WTC11 (cell line): ENCODE measurements around the gene ISM1. TPM values are rescaled to one million over a fixed set of nuclear protein-coding genes. Genes with fewer than 3 reads are reported as not detected.

Experiments
- ATAC-seq: fragments of 200-7000 bp; cut with Tn5 transposase; 2 replicates; pipeline ENCODE4 v1.10.0; 2021; ENCODE audit warnings: mild to moderate bottlenecking, moderate library complexity
- CTCF ChIA-PET: fragments of 300-600 bp; sonication (Branson Sonifier 250); formaldehyde crosslinking; loops from one replicate; lab custom pipeline; 2021; ENCODE audit warnings: antibody characterized with exemption; lab: Charles Lee
- POLR2A ChIA-PET: fragments of 350-600 bp; sonication (Branson Sonifier 250); formaldehyde crosslinking; loops from one replicate; lab custom pipeline; 2021; ENCODE audit warnings: antibody characterized with exemption; lab: Charles Lee
- DNase-seq: peaks from one replicate; pipeline ENCODE4 v3.0.0; 2021; ENCODE audit warnings: low spot score
- H3K27ac Mint-ChIP-seq: 2 replicates; pipeline ENCODE4 v1.8.0; 2021; ENCODE audit warnings: mixed read lengths
- H3K27me3 Mint-ChIP-seq: 2 replicates; pipeline ENCODE4 v1.8.0; 2021; ENCODE audit warnings: low read depth, mild to moderate bottlenecking, moderate library complexity, mixed read lengths
- H3K36me3 Mint-ChIP-seq: 2 replicates; pipeline ENCODE4 v1.8.0; 2021; ENCODE audit warnings: mixed read lengths
- H3K4me1 Mint-ChIP-seq: 2 replicates; pipeline ENCODE4 v1.8.0; 2022; ENCODE audit warnings: mixed read lengths
- H3K4me3 Mint-ChIP-seq: 2 replicates; pipeline ENCODE4 v1.8.0; 2021; ENCODE audit warnings: mild to moderate bottlenecking, moderate library complexity, mixed read lengths
- H3K9me3 Mint-ChIP-seq: 2 replicates; pipeline ENCODE4 v1.8.0; 2021; ENCODE audit warnings: mixed read lengths
- ATF2 ChIP-seq: sonication (generic); formaldehyde crosslinking; IDR thresholded peaks from 2 replicates; pipeline ENCODE4 v1.8.1; 2022; ENCODE audit warnings: low read depth, missing genetic modification reagents, borderline replicate concordance
- CBFB ChIP-seq: sonication (generic); formaldehyde crosslinking; IDR thresholded peaks from 2 replicates; pipeline ENCODE4 v1.8.1; 2022; ENCODE audit warnings: mild to moderate bottlenecking, low read depth, missing genetic modification reagents
- FOXK1 ChIP-seq: sonication (generic); formaldehyde crosslinking; IDR thresholded peaks from 2 replicates; pipeline ENCODE4 v1.8.0; 2022; ENCODE audit warnings: mild to moderate bottlenecking, moderate library complexity, missing genetic modification reagents
- HMGA2 ChIP-seq: fragments of 250-450 bp; sonication (Bioruptor Pico); IDR thresholded peaks from 2 replicates; pipeline ENCODE4 v1.4.0; 2021; ENCODE audit warnings: mild to moderate bottlenecking, moderate library complexity
- MAX ChIP-seq: sonication (generic); formaldehyde crosslinking; IDR thresholded peaks from 2 replicates; pipeline ENCODE4 v1.8.0; 2022; ENCODE audit warnings: mild to moderate bottlenecking, missing genetic modification reagents
- NFATC4 ChIP-seq: fragments of 250-450 bp; sonication (Bioruptor Pico); IDR thresholded peaks from 2 replicates; pipeline ENCODE4 v1.9.0; 2021; ENCODE audit warnings: mild to moderate bottlenecking
- NFYB ChIP-seq: sonication (generic); formaldehyde crosslinking; conservative IDR thresholded peaks from 2 replicates; pipeline ENCODE4 v1.8.0; 2022; ENCODE audit warnings: low read depth, missing genetic modification reagents
- NR1H2 ChIP-seq: sonication (generic); formaldehyde crosslinking; IDR thresholded peaks from 2 replicates; pipeline ENCODE4 v1.9.0; 2021; ENCODE audit warnings: mild to moderate bottlenecking, moderate library complexity, missing genetic modification reagents
- PRDM15 ChIP-seq: sonication (generic); formaldehyde crosslinking; IDR thresholded peaks from 2 replicates; pipeline ENCODE4 v1.8.0; 2022; ENCODE audit warnings: missing genetic modification reagents
- TCF7 ChIP-seq: sonication (generic); formaldehyde crosslinking; IDR thresholded peaks from 2 replicates; pipeline ENCODE4 v1.8.0; 2022; ENCODE audit warnings: mild to moderate bottlenecking, low read depth, missing genetic modification reagents, moderate library complexity
- TEAD1 ChIP-seq: sonication (generic); formaldehyde crosslinking; IDR thresholded peaks from 2 replicates; pipeline ENCODE4 v1.8.0; 2022; ENCODE audit warnings: mild to moderate bottlenecking, missing genetic modification reagents
- TEAD4 ChIP-seq: sonication (generic); formaldehyde crosslinking; IDR thresholded peaks from 2 replicates; pipeline ENCODE4 v1.8.0; 2022; ENCODE audit warnings: mild to moderate bottlenecking, missing genetic modification reagents
- ZBTB21 ChIP-seq: sonication (generic); formaldehyde crosslinking; IDR thresholded peaks from 2 replicates; pipeline ENCODE4 v1.8.1; 2023; ENCODE audit warnings: mild to moderate bottlenecking, missing genetic modification reagents, borderline replicate concordance
- ZNF219 ChIP-seq: sonication (generic); formaldehyde crosslinking; IDR thresholded peaks from 2 replicates; pipeline ENCODE4 v1.8.0; 2023; ENCODE audit warnings: missing genetic modification reagents, mild to moderate bottlenecking, borderline replicate concordance
- ZNF263 ChIP-seq: sonication (generic); formaldehyde crosslinking; IDR thresholded peaks from 2 replicates; pipeline ENCODE4 v1.8.1; 2022; ENCODE audit warnings: low read depth, mild to moderate bottlenecking, moderate library complexity, missing genetic modification reagents
- total RNA-seq: library from RNA; stranded (reverse); gene quantifications from 3 replicates; pipeline ENCODE4 v1.2.3, GENCODE V29; 2021
- TF ChIP-seq, protein P1 (sequence below): sonication (generic); formaldehyde crosslinking; IDR thresholded peaks from 2 replicates; pipeline ENCODE4 v1.8.0; 2022; ENCODE audit warnings: mild to moderate bottlenecking, missing genetic modification reagents
- TF ChIP-seq, protein P2 (sequence below): fragments of 200-600 bp; IDR thresholded peaks from 2 replicates; pipeline ENCODE4 v1.8.0; 2022; ENCODE audit warnings: antibody characterized with exemption
- TF ChIP-seq, protein P3 (sequence below): fragments of 250-450 bp; sonication (Bioruptor Pico); IDR thresholded peaks from 2 replicates; pipeline ENCODE4 v1.9.0; 2021; ENCODE audit warnings: moderate library complexity, mild to moderate bottlenecking, inconsistent platforms, borderline replicate concordance

ISM1 gene
- total RNA-seq, 1 experiment from 2014 or later: 0.52 TPM

DNA sequence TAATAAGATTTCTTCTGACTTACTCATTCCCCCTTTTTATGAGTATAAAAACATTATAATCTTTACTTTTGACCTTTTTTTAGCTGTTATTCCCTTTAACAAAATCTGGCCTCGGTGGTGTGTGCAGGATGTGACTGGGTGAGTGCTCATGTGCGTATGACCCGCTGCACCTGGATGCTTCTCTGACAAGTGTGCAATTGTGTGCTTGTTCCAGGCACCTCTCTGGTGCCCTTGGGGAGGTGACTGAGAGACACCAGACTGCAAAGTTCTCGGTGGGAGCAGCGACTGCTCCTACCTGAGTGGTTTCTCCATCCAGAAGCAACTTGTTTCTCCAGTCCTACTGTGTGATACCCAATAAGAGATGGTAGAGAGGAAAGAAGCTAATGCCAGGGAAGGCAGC lies 65.0 kb downstream of the ISM1 start (continued):
- TF ChIP-seq, protein P1, sequence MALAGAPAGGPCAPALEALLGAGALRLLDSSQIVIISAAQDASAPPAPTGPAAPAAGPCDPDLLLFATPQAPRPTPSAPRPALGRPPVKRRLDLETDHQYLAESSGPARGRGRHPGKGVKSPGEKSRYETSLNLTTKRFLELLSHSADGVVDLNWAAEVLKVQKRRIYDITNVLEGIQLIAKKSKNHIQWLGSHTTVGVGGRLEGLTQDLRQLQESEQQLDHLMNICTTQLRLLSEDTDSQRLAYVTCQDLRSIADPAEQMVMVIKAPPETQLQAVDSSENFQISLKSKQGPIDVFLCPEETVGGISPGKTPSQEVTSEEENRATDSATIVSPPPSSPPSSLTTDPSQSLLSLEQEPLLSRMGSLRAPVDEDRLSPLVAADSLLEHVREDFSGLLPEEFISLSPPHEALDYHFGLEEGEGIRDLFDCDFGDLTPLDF (CRISPR knock-in tag): no peak

DNA sequence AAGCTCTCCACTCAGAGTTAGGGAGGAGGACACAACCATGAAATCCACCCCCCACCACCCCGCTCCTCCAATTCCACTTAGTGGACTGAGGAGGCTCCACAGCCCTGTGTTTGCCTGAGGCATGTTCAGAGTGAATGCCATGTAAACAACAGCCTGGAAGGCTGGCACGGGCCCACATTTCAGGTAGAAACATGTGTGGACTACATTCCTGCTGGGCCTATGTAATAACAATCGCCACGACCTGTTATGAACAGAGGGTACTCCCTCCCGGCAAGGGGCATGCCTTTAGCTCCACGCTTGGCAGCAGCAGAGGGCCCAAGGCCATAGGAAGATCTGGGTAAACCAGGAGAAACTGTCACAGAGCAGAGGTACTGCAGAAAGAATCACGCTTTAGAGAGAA lies 65.5 kb downstream of the ISM1 start:
- Mint-ChIP-seq H3K4me1 (peaks cover 6% of the 10 kb centered on the region; the same call in 1 of the 2 replicates), H3K9me3 (peaks cover 4% of the 10 kb centered on the region), H3K27ac (no peak overlapping the region), H3K4me3 (no peak overlapping the region), H3K36me3 (no peaks in the 10 kb centered on the region), H3K27me3 (no peaks in the 10 kb centered on the region)
- TF ChIP-seq PRDM15 (CRISPR knock-in tag): no peak
- no peak for TF ChIP-seq CBFB (CRISPR knock-in tag)
- no peak for TF ChIP-seq ZNF263
- TF ChIP-seq, protein P2, sequence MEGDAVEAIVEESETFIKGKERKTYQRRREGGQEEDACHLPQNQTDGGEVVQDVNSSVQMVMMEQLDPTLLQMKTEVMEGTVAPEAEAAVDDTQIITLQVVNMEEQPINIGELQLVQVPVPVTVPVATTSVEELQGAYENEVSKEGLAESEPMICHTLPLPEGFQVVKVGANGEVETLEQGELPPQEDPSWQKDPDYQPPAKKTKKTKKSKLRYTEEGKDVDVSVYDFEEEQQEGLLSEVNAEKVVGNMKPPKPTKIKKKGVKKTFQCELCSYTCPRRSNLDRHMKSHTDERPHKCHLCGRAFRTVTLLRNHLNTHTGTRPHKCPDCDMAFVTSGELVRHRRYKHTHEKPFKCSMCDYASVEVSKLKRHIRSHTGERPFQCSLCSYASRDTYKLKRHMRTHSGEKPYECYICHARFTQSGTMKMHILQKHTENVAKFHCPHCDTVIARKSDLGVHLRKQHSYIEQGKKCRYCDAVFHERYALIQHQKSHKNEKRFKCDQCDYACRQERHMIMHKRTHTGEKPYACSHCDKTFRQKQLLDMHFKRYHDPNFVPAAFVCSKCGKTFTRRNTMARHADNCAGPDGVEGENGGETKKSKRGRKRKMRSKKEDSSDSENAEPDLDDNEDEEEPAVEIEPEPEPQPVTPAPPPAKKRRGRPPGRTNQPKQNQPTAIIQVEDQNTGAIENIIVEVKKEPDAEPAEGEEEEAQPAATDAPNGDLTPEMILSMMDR: no peak
- TF ChIP-seq ATF2 (CRISPR knock-in tag): no peak
- TF ChIP-seq TEAD4 (CRISPR knock-in tag): no peak
- TF ChIP-seq, protein P3, sequence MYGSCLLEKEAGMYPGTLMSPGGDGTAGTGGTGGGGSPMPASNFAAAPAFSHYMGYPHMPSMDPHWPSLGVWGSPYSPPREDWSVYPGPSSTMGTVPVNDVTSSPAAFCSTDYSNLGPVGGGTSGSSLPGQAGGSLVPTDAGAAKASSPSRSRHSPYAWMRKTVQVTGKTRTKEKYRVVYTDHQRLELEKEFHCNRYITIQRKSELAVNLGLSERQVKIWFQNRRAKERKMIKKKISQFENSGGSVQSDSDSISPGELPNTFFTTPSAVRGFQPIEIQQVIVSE (CRISPR knock-in tag): no peak
- no peak for TF ChIP-seq ZBTB21 (CRISPR knock-in tag)
- TF ChIP-seq NFATC4 (CRISPR knock-in tag): no peak
- no peak for TF ChIP-seq MAX (CRISPR knock-in tag)
- TF ChIP-seq TEAD1 (CRISPR knock-in tag): no peak
- no peak for TF ChIP-seq TCF7 (CRISPR knock-in tag)
- no peak for TF ChIP-seq NFYB (CRISPR knock-in tag)
- TF ChIP-seq FOXK1: no peak
- no peak for TF ChIP-seq ZNF219
- no peak for TF ChIP-seq NR1H2 (CRISPR knock-in tag)
- TF ChIP-seq HMGA2 (CRISPR knock-in tag): no peak
- no peak for DNase-seq
- POLR2A ChIA-PET: no interaction called here
- CTCF ChIA-PET: no interaction called here
- no peak for ATAC-seq
